Measurements from ENCODE around the gene CAMSAP2.

Gene CAMSAP2

DNA sequence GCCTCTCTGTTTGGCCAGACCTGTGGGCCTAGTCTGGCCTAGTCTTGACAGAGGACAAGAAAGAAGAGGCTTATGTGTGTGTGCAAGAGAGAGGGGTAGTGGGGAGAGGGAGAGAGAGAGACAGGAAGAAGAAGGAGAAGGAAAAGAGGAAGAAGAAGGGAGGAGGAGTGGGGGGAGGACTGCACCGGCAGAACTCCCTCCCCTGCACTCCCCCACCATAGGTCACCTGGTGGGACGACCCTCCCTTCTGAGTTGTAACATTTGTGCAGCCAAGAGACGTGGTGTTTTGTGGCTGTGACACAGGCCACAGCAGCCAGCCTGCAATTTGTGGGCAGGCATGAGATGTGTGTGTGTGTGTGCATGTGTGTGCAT, 160.3 kb downstream of the CAMSAP2 start:
- no peaks in the 10 kb centered on the region for H3K36me3 ChIP-seq (ENCODE audit: control insufficient read depth, insufficient read depth, low read length)
- no peak overlapping the region for H3K4me3 ChIP-seq (replicated peaks; ENCODE audit: low read depth, low read length)
- no peak for DNase-seq (ENCODE audit: extremely low read depth, insufficient read length)
- TF ChIP-seq, protein P1, sequence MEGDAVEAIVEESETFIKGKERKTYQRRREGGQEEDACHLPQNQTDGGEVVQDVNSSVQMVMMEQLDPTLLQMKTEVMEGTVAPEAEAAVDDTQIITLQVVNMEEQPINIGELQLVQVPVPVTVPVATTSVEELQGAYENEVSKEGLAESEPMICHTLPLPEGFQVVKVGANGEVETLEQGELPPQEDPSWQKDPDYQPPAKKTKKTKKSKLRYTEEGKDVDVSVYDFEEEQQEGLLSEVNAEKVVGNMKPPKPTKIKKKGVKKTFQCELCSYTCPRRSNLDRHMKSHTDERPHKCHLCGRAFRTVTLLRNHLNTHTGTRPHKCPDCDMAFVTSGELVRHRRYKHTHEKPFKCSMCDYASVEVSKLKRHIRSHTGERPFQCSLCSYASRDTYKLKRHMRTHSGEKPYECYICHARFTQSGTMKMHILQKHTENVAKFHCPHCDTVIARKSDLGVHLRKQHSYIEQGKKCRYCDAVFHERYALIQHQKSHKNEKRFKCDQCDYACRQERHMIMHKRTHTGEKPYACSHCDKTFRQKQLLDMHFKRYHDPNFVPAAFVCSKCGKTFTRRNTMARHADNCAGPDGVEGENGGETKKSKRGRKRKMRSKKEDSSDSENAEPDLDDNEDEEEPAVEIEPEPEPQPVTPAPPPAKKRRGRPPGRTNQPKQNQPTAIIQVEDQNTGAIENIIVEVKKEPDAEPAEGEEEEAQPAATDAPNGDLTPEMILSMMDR (IDR thresholded peaks at IDR 0.05; ENCODE audit: insufficient read depth, low read length, poor library complexity, severe bottlenecking): no peak
- H3K27me3 ChIP-seq (replicated peaks; ENCODE audit: control insufficient read depth, insufficient read depth, low read length): no peaks in the 10 kb centered on the region

DNA sequence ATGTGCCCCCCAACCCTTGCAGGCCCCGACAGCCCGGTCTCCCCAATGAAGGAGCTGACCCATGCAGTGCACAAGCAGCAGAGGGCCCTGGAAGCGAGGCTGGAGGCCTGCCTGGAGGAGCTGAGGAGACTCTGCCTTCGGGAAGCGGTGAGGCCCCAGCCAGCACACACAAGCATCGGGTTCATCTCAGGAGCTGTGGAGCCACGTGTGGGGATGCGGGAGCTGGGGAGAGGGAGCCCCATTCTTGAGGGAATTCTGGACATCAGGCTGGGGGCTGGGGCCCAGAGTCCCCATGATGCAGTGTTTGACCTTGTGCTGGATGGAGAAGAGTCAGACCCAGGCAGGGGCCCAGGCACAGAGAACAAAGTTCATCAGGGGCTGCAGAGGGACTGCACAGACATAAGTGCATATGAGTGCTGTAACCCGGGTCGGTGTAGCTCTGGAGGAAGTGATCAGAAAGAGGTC, 160.8 kb downstream of the CAMSAP2 start:
- TF ChIP-seq, protein P1 (IDR thresholded peaks at IDR 0.05; ENCODE audit: insufficient read depth, low read length, poor library complexity, severe bottlenecking): no peak
- Histone ChIP-seq H3K27me3 (replicated peaks; ENCODE audit: control insufficient read depth, insufficient read depth, low read length) (no peaks in the 10 kb centered on the region), H3K4me3 (replicated peaks; ENCODE audit: low read depth, low read length) (no peak overlapping the region), H3K36me3 (ENCODE audit: control insufficient read depth, insufficient read depth, low read length) (no peaks in the 10 kb centered on the region)
- DNase-seq (ENCODE audit: extremely low read depth, insufficient read length): no peak

DNA sequence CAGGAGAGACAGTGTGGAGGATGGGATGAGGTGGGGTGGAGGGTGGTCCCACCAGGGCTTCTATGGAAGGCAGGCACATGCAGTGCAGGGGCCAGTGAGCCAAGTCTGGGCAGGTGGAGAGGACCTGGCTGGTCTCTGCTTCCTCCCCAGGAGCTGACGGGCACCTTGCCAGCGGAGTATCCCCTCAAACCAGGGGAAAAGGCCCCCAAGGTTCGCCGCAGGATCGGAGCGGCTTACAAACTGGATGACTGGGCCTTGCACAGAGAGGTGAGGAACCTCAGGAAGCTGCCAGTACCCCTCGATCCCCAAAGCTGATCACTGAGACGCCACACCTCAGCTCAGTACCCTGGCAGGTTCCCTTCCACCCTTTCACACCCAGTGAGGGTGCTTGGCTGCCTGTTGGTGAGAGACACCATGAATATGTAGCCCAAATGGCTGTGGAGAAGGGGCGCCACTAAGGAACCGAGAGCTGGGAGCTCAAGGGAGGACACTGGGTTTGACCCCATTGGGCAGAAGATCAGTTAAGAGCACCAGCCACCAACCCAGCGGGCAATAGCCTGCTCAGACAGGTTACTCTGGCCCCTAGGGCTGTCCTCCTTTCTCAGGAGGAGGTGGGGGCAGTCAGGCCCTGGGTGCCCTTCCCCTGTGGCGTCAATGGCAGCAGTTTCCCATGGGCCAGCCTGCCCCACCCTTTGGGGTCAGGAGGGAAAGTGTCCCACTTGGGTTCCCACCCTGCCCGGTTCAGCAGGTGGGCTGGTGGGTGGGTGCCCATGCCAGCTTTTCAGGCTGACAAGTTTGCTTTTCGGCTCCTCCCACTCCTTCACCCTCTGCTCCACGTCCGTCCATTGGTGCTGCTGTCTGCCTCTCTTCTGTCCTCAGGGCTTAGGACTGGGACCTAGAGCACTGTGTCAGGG, 161.5 kb downstream of the CAMSAP2 start:
- no peaks in the 10 kb centered on the region for H3K36me3 ChIP-seq (ENCODE audit: control insufficient read depth, insufficient read depth, low read length)
- no peak for DNase-seq (ENCODE audit: extremely low read depth, insufficient read length)
- TF ChIP-seq, protein P1 (IDR thresholded peaks at IDR 0.05; ENCODE audit: insufficient read depth, low read length, poor library complexity, severe bottlenecking): no peak
- H3K4me3 ChIP-seq (replicated peaks; ENCODE audit: low read depth, low read length): no peak overlapping the region
- no peaks in the 10 kb centered on the region for H3K27me3 ChIP-seq (replicated peaks; ENCODE audit: control insufficient read depth, insufficient read depth, low read length)

DNA sequence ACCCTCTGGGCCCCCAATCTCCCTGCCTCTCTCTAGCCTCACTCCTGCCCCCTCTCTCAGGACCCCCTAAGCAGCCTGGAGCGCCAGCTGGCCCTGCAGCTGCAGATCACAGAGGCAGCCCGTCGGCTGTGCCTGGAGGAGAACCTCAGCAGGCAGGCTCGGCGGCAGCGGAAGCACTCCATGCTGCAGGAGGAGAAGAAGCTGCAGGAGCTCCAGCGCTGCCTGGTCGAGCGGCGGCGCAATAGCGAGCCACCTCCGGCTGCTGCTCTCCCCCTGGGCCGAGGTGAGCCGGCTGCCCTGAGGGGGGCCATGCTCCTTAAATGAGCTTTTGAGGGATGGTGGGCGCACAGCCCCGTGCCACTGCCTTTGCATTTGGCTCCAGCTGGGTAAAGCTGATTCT, 162.2 kb downstream of the CAMSAP2 start:
- H3K27me3 ChIP-seq (replicated peaks; ENCODE audit: control insufficient read depth, insufficient read depth, low read length): no peaks in the 10 kb centered on the region
- TF ChIP-seq, protein P1 (IDR thresholded peaks at IDR 0.05; ENCODE audit: insufficient read depth, low read length, poor library complexity, severe bottlenecking): no peak
- no peaks in the 10 kb centered on the region for H3K36me3 ChIP-seq (ENCODE audit: control insufficient read depth, insufficient read depth, low read length)
- no peak overlapping the region for H3K4me3 ChIP-seq (replicated peaks; ENCODE audit: low read depth, low read length)
- DNase-seq (ENCODE audit: extremely low read depth, insufficient read length): no peak

DNA sequence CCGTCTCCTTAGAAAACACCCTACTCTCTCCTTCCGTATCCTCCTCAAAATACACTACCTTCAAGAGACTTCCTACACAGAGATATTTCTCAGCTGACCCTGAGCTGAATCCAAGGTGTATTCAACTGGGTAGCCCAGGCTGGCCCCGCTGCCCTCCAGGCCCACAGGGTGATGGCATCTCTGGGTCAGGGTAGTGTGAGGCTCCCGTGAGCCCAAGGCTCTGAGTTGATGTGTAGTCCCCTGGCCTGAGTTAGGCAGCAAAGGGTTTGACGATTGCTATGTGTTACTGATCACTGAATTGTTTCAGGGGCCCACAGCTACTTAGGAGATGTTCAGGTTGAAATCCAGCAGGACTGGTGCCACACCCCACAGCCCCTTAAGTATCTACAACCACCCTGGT, 162.7 kb downstream of the CAMSAP2 start:
- DNase-seq (ENCODE audit: extremely low read depth, insufficient read length): no peak
- H3K4me3 ChIP-seq (replicated peaks; ENCODE audit: low read depth, low read length): no peak overlapping the region
- no peaks in the 10 kb centered on the region for H3K36me3 ChIP-seq (ENCODE audit: control insufficient read depth, insufficient read depth, low read length)
- no peaks in the 10 kb centered on the region for H3K27me3 ChIP-seq (replicated peaks; ENCODE audit: control insufficient read depth, insufficient read depth, low read length)
- TF ChIP-seq, protein P1 (IDR thresholded peaks at IDR 0.05; ENCODE audit: insufficient read depth, low read length, poor library complexity, severe bottlenecking): no peak
